ENCODE results near the gene GIMAP8. TPM values are rescaled to one million over a fixed set of nuclear protein-coding genes. Genes with fewer than 3 reads are reported as not detected.

GIMAP8 gene
- total RNA-seq (1 to 10 TPM; 2.9 to 3.8 TPM), total RNA-seq (12.1 to 246 (median 91.9) reads per million in 172 experiments)
- polyA plus RNA-seq (2013, experiment 1 of 2) = 48.6 TPM
- polyA plus RNA-seq (2013, experiment 2 of 2) = 45.5 TPM

GRCh38 chr7:150450491-150451001 lies at the start of gene GIMAP8:
TSS of gene GIMAP8 (plus strand) at chr7:150450630. CDS start at chr7:150466699, 16,069 bp downstream.
- Histone ChIP-seq H3K27me3 (ENCODE audit: control insufficient read depth in 1 of 2, insufficient read depth in 2 of 2, low read length in 2 of 2) (no peaks in the 10 kb centered on the region), H3K27ac (ENCODE audit: low read depth in 1 of 2, low read length in 2 of 2) (peak within 1 kb of the TSS; percentile 82 to 92), H3K9me3 (ENCODE audit: control insufficient read depth in 1 of 2, insufficient read depth in 1 of 2, low read length in 2 of 2) (peaks cover 0 to 5% of the 10 kb centered on the region in 2 experiments), H3K4me1 (ENCODE audit: insufficient read depth, low read length) (peaks cover 76% of the 10 kb centered on the region), H3K4me3 (ENCODE audit: low read length) (peak within 1 kb of the TSS; percentile 96), H3K36me3 (ENCODE audit: insufficient read depth, low read length) (peaks cover 12% of the 10 kb centered on the region)
- no peaks in the 10 kb centered on the region for H3K9me3 Mint-ChIP-seq
- peak; percentile 49 for ATAC-seq (ENCODE audit: poor library complexity)
- H3K27me3 Mint-ChIP-seq = no peaks in the 10 kb centered on the region
- POLR2A ChIA-PET = interaction anchor here (0.8 to 13.3 kb wide), 28 partner anchors 10 to 578 kb away, joined by 3 to 499 read pairs (median 15); partner anchors contain the start of genes ABCB8, GIMAP1, GIMAP2 and GIMAP4
- H3K36me3 Mint-ChIP-seq (ENCODE audit: low read depth) = peaks cover 50% of the 10 kb centered on the region
- peak within 1 kb of the TSS; percentile 78 for H3K27ac Mint-ChIP-seq
- DNase-seq = peak; percentile 49 to 85 (median 72)
- intact Hi-C loops (cut with DNase I, micrococcal nuclease) = loop anchor here (1.0 to 2.0 kb wide), 3 partner anchors 28 to 234 kb away; partner anchors contain the start of genes GIMAP2 (in 1 of the 2) and GIMAP7 (in 1 of the 2)
- CTCF ChIA-PET = interaction anchor here (0.8 to 4.5 kb wide), 8 partner anchors 31 to 305 kb away, joined by 3 to 48 read pairs (median 7); partner anchors contain the start of gene GIMAP1
- no peak for TF ChIP-seq CTCF (IDR thresholded peaks at IDR 0.05)
- peaks cover 70% of the 10 kb centered on the region for H3K4me1 Mint-ChIP-seq (ENCODE audit: low read depth)
- H3K4me3 Mint-ChIP-seq = peak within 1 kb of the TSS; percentile 98

- Histone ChIP-seq H3K27ac (ENCODE audit: low read depth in 1 of 2, low read length in 2 of 2) (no peak overlapping the region), H3K27me3 (ENCODE audit: control insufficient read depth in 1 of 2, insufficient read depth in 2 of 2, low read length in 2 of 2) (no peaks in the 10 kb centered on the region), H3K4me3 (ENCODE audit: low read length) (no peak overlapping the region), H3K36me3 (ENCODE audit: insufficient read depth, low read length) (peaks cover 7% of the 10 kb centered on the region), H3K9me3 (ENCODE audit: control insufficient read depth in 1 of 2, insufficient read depth in 1 of 2, low read length in 2 of 2) (no peaks in the 10 kb centered on the region), H3K4me1 (ENCODE audit: insufficient read depth, low read length) (peaks cover 22% of the 10 kb centered on the region)
- DNase-seq (peak in 1 of 14 experiments; percentile 8), ATAC-seq (ENCODE audit: poor library complexity) (no peak)
- no peak for TF ChIP-seq CTCF (IDR thresholded peaks at IDR 0.05)
- H3K4me1 Mint-ChIP-seq (ENCODE audit: low read depth) = peaks cover 22% of the 10 kb centered on the region
- peaks cover 10% of the 10 kb centered on the region for H3K36me3 Mint-ChIP-seq (ENCODE audit: low read depth)
- H3K4me3 Mint-ChIP-seq = no peak overlapping the region
- ChIA-PET CTCF (interaction anchor here (1.2 kb wide), 1 partner anchor 44 kb away, joined by 4 read pairs; no protein-coding TSS in a partner anchor), POLR2A (no interaction called here)
- no peaks in the 10 kb centered on the region for H3K27me3 Mint-ChIP-seq
- H3K27ac Mint-ChIP-seq = peak overlapping the region; percentile 43
- intact Hi-C loops (cut with DNase I, micrococcal nuclease) = no loop called here
- no peaks in the 10 kb centered on the region for H3K9me3 Mint-ChIP-seq
Measured at GRCh38 chr7:150400788-150401423, 49.5 kb upstream of the GIMAP8 start.

- ChIA-PET CTCF (interaction anchor here (1.2 kb wide), 1 partner anchor 44 kb away, joined by 4 read pairs; no protein-coding TSS in a partner anchor), POLR2A (interaction anchor here (0.9 kb wide), 1 partner anchor 24 kb away, joined by 3 read pairs; no protein-coding TSS in a partner anchor)
- H3K9me3 ChIP-seq (ENCODE audit: control insufficient read depth in 1 of 2, insufficient read depth in 1 of 2, low read length in 2 of 2) = no peaks in the 10 kb centered on the region
- no peak for DNase-seq
- H3K9me3 Mint-ChIP-seq = no peaks in the 10 kb centered on the region
- H3K4me1 Mint-ChIP-seq (ENCODE audit: low read depth) = peaks cover 27% of the 10 kb centered on the region
- no peak for TF ChIP-seq CTCF (IDR thresholded peaks at IDR 0.05)
- no peak overlapping the region for H3K4me3 Mint-ChIP-seq
- no peaks in the 10 kb centered on the region for H3K27me3 Mint-ChIP-seq
- no peak for ATAC-seq (ENCODE audit: poor library complexity)
- H3K36me3 ChIP-seq (ENCODE audit: insufficient read depth, low read length) = peaks cover 6% of the 10 kb centered on the region
- peaks cover 11% of the 10 kb centered on the region for H3K36me3 Mint-ChIP-seq (ENCODE audit: low read depth)
- H3K4me1 ChIP-seq (ENCODE audit: insufficient read depth, low read length) = peaks cover 25% of the 10 kb centered on the region
- intact Hi-C loops (cut with DNase I, micrococcal nuclease) = no loop called here
- peak overlapping the region; percentile 43 for H3K27ac Mint-ChIP-seq
- no peaks in the 10 kb centered on the region for H3K27me3 ChIP-seq (ENCODE audit: control insufficient read depth in 1 of 2, insufficient read depth in 2 of 2, low read length in 2 of 2)
- H3K27ac ChIP-seq (ENCODE audit: low read depth in 1 of 2, low read length in 2 of 2) = no peak overlapping the region
- H3K4me3 ChIP-seq (ENCODE audit: low read length) = no peak overlapping the region
Measured at GRCh38 chr7:150401424-150401790, 49.0 kb upstream of the GIMAP8 start.

Data from CD4-positive, alpha-beta T cell (primary cell).